AG08395 (cell line): Measurements from ENCODE around the gene ACP7.
"Not testable (repeated sequence)": the region's sequence is repeated elsewhere in the genome, so short reads cannot be mapped to it uniquely, and the experiment has no call there.

Experiments used
- DNase-seq: peaks from one replicate; pipeline ENCODE4 v3.0.0; 2012; ENCODE audit warnings: mixed read lengths, low spot score

The ACP7 gene

GRCh38 chr19:39131255-39131755 lies 47.1 kb downstream of the ACP7 start:
- DNase-seq, result no peak

GRCh38 chr19:39132344-39132969 lies 48.3 kb downstream of the ACP7 start:
- no peak for DNase-seq

- no peak for DNase-seq
Measured at GRCh38 chr19:39133431-39134270, 49.5 kb downstream of the ACP7 start.

- no peak for DNase-seq
Measured at GRCh38 chr19:39135701-39136100, 51.5 kb downstream of the ACP7 start.

- no peak for DNase-seq
Measured at GRCh38 chr19:39136225-39136940, 52.2 kb downstream of the ACP7 start.

- DNase-seq, result no peak
Measured at GRCh38 chr19:39137131-39137530, 53.0 kb downstream of the ACP7 start.

- no peak for DNase-seq
Measured at GRCh38 chr19:39138221-39139211, 54.3 kb downstream of the ACP7 start.

GRCh38 chr19:39139305-39139874 lies 55.2 kb downstream of the ACP7 start:
- no peak for DNase-seq

GRCh38 chr19:39139971-39140453 lies 55.8 kb downstream of the ACP7 start:
- DNase-seq, result no peak

- DNase-seq, result no peak
Measured at GRCh38 chr19:39140594-39140993, 56.4 kb downstream of the ACP7 start.

- no peak for DNase-seq
Measured at GRCh38 chr19:39141929-39142328, 57.8 kb downstream of the ACP7 start.

GRCh38 chr19:39142630-39143029 lies 58.5 kb downstream of the ACP7 start:
- no peak for DNase-seq

GRCh38 chr19:39143757-39144289 lies 59.7 kb downstream of the ACP7 start:
- not testable (repeated sequence) for DNase-seq

GRCh38 chr19:39144290-39145071 lies 60.3 kb downstream of the ACP7 start:
- peak; percentile 11 for DNase-seq

- no peak for DNase-seq
Measured at GRCh38 chr19:39145180-39145953, 61.2 kb downstream of the ACP7 start.

- DNase-seq, result no peak
Measured at GRCh38 chr19:39146091-39146490, 61.9 kb downstream of the ACP7 start.

GRCh38 chr19:39146686-39147450 lies 62.7 kb downstream of the ACP7 start:
- no peak for DNase-seq

- DNase-seq, result no peak
Measured at GRCh38 chr19:39147480-39147879, 63.3 kb downstream of the ACP7 start.
